D721Med (cell line): ENCODE measurements around the gene TMC4.
"Not testable (repeated sequence)": the region's sequence is repeated elsewhere in the genome, so short reads cannot be mapped to it uniquely, and the experiment has no call there.

ENCODE experiments used
- DNase-seq: peaks from one replicate; pipeline ENCODE4 v3.0.0; 2011; ENCODE audit warnings: low spot score; ENCODE audit not compliant: insufficient read length
- FAIRE-seq: peaks from 2 replicates; lab custom pipeline; 2011; peaks lifted over from hg19 to GRCh38; lab: Jason Lieb, UNC
- TF ChIP-seq, protein P1 (sequence below): IDR thresholded peaks from 2 replicates; pipeline ENCODE4 v1.5.1; 2012; ENCODE audit warnings: mild to moderate bottlenecking, control low read depth; ENCODE audit not compliant: insufficient read depth; ENCODE audit errors: missing control alignments

Gene TMC4

DNA sequence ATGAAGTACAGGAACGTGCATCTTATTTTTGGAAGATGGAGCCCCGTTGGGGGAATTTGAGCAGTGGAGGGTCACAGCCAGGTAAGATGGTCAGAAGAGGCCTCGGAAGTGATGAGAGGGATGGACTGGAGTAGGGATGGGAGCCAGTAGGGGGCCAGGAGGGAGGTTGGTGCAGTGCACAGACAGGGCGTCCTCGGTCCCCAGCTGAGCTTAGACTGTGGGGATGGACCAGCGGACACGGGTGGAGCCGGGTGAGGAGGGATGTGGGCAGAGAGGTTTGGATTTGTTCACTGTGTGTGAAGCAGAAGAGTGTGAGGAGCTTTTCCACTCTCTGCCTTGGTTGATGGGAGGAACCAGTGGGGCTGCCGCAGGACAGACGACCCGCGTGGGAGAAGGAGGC is 38.3 kb upstream of the TMC4 start:
- TF ChIP-seq, protein P1, sequence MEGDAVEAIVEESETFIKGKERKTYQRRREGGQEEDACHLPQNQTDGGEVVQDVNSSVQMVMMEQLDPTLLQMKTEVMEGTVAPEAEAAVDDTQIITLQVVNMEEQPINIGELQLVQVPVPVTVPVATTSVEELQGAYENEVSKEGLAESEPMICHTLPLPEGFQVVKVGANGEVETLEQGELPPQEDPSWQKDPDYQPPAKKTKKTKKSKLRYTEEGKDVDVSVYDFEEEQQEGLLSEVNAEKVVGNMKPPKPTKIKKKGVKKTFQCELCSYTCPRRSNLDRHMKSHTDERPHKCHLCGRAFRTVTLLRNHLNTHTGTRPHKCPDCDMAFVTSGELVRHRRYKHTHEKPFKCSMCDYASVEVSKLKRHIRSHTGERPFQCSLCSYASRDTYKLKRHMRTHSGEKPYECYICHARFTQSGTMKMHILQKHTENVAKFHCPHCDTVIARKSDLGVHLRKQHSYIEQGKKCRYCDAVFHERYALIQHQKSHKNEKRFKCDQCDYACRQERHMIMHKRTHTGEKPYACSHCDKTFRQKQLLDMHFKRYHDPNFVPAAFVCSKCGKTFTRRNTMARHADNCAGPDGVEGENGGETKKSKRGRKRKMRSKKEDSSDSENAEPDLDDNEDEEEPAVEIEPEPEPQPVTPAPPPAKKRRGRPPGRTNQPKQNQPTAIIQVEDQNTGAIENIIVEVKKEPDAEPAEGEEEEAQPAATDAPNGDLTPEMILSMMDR = no peak
- DNase-seq = no peak
- FAIRE-seq = no peak

DNA sequence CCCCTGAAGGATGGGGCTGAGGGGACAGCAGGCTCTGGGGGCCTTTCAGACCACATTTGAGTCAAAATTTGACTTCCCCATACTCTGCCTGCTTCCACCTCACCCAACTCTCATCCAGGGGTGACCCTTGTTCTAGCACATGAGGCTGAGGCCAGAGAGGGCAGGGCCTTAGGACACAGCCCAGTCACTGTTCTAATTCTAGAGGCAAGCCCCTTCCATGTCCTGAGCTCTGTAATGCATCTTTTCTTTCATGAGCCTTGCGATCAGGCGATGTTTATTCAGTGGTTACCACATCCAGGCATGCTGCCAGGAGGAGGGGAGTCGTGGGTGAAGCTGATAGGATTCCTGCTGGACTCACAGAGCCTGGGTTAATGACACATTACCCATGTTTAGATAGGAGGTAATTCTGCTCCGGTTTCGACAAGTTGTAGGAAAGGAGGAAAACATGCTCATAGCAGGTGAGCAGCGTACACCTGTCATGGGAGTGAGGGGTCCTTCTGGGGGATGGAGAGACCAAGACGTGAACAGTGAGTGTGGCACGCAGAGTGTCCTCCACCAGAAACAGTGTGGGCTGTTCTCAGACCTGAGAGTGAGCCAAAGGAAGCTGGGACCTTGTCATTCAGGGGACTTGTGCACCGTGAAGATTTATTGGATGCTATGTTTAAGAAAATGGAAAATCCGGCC is 37.0 kb upstream of the TMC4 start:
- TF ChIP-seq, protein P1 = no peak
- no peak for FAIRE-seq

DNA sequence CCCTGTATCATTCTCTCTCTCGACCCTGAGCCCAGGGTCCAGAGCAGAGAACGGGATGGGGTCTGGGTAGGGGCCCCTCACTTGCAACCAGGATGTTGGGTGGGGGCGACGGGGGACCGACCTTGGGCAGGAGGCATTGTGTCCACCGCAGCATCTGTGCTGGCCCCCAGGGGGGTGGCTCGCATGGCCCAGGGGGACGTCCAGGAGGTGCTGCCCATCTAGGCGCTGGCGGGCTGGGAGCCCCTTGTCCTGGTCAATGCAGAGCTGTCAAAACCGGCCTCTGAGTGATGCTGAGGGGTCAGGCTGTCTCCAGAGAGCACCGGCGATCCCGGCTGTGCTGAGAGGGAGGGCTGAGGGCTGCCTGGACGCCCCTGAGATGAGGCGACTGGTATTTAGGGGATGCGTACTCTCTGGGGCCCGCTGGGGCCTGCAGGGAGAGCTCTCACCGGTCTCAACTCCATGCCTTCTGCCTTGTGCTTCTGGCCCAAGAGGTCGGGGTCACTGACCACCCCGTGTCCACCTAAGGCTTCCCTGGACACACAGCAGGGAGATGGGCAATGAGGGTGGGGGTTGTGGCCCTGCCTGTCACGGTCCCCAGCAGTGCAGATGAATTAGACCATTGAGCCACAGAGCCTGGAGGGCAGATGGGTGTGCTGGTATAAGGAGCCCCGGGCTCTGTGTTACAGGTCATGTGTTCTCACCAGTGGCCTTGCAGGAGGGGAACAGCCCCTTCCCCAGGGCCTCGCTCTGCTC is 36.3 kb upstream of the TMC4 start:
- FAIRE-seq (no peak), DNase-seq (no peak)
- TF ChIP-seq, protein P1 = no peak

More for the DNA sequence above, 37.0 kb upstream of the TMC4 start:
- no peak for DNase-seq

DNA sequence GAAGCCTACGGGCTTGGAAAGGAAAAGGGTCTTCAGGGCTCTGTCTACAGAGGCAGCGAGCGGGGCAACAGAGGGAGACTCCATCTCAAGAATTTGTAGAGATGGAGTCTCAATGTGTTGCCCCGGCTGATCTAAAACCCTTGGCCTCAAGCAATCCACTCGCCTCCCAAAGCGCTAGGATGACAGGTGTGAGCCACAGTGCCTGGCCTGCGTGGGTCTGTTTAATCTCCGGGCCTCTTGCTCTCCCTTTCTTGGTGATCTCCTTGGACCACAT is 35.8 kb upstream of the TMC4 start:
- FAIRE-seq (no peak), DNase-seq (no peak)
- TF ChIP-seq, protein P1 = no peak

DNA sequence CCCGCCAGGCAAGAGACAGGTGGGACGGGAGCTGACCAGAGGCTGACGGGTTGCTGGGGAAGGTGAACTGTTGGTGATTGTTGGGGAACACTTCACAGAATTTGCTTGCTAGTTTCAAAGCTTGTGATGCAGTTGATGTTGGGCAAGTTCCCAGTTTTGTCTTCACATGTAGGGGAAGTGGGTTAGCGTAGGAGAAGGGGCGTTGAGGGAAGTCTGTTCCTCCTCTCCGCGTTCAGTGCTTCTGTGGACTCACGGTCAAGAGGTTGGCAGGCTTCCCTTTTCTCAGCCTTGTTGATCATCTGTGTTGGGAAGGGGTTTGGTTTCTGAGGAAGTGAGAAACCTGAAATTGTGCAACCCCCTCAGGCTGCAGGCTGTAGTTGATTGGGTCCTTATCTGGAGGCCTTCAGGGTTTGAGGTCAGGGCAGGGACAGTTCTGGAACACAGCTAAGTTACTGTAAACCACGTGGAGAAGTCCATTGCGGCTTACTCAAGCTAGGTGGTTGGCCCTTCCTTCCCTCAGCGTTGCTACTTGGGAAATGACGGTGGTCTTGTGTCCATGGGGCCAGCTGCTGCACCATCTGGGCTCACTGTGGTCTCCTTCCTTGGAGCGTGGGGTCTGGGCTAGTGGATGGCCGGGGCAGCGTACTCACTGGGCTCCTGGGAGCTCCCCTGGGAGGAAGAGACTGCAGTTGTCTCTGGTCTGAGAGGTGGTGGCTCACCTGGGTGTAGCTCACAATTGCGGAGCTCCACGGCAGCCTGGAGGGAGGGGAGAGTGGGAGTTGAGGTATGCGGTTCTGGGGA is 35.2 kb upstream of the TMC4 start:
- TF ChIP-seq, protein P1 = no peak
- DNase-seq = no peak
- FAIRE-seq = no peak

DNA sequence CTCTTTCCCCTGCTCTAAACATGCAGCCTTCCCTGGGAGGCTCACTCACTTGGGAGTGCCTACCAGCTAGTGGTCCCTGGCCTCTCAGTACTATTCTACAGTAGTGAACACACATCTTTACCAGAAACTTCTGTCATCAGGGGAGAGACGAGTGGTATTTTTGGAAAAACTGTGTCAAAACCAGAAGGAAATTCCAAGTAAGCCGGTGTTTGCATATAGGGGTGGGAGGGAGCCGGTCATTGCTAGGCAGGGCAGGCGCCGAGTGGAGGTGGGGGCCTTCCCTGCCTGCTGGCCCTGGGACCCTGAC is 34.7 kb upstream of the TMC4 start:
- FAIRE-seq (no peak), DNase-seq (no peak)
- TF ChIP-seq, protein P1 = no peak

DNA sequence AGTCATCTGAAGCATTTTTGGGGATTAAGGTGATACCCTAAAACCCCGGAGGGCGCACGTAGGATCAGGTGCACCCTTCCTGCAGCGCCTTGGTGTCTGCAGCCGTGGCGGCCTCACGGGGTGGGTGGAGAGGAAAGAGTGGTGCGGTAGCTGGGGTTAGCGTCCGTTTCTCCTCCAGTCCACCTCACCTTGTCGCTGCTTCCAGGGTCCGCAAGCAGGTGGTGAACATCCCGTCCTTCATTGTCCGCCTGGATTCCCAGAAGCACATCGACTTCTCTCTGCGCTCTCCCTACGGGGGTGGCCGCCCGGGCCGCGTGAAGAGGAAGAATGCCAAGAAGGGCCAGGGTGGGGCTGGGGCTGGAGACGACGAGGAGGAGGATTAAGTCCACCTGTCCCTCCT is 34.2 kb upstream of the TMC4 start:
- DNase-seq, FAIRE-seq: not testable (repeated sequence)
